ENCODE measurements around the gene CYP27C1.

DNA sequence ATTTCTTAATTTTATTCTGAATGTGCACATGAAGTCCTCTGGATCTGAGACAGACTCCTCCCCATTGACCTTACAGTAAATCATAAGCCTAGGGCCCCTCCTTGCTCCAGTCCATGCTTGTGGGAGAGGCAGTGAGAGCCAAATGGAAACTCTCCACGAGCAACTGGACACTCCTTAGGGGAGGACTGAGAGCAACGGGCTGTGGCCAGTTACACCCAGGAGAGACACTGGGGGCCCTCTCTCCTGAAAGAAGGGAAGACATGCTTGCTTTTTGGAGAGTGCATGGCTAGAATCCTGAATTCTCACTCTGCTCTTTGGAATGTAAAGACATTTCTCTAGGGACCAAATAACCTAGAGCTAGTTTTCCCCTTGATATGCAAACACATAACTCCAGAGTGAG is 64.2 kb downstream of the CYP27C1 start:
- TF ChIP-seq, protein P1, sequence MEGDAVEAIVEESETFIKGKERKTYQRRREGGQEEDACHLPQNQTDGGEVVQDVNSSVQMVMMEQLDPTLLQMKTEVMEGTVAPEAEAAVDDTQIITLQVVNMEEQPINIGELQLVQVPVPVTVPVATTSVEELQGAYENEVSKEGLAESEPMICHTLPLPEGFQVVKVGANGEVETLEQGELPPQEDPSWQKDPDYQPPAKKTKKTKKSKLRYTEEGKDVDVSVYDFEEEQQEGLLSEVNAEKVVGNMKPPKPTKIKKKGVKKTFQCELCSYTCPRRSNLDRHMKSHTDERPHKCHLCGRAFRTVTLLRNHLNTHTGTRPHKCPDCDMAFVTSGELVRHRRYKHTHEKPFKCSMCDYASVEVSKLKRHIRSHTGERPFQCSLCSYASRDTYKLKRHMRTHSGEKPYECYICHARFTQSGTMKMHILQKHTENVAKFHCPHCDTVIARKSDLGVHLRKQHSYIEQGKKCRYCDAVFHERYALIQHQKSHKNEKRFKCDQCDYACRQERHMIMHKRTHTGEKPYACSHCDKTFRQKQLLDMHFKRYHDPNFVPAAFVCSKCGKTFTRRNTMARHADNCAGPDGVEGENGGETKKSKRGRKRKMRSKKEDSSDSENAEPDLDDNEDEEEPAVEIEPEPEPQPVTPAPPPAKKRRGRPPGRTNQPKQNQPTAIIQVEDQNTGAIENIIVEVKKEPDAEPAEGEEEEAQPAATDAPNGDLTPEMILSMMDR (IDR thresholded peaks at IDR 0.05 in 2 of 3, conservative IDR thresholded peaks at IDR 0.05 in 1 of 3; ENCODE audit: control insufficient read depth in 2 of 3, extremely low read depth in 1 of 3, insufficient read depth in 1 of 3, low read depth in 3 of 3, low read length in 3 of 3) = no peak
- TF ChIP-seq ZNF24 (IDR thresholded peaks at IDR 0.05) (no peak), YBX1 (IDR thresholded peaks at IDR 0.05) (no peak), HDAC6 (IDR thresholded peaks at IDR 0.05; ENCODE audit: unreplicated experiment) (no peak), POLR2AphosphoS5 (IDR thresholded peaks at IDR 0.05; ENCODE audit: low read length) (no peak), GABPA (IDR thresholded peaks at IDR 0.05; ENCODE audit: low read depth) (no peak), ASH2L (IDR thresholded peaks at IDR 0.05; ENCODE audit: borderline replicate concordance, low read depth) (no peak), POLR2A (IDR thresholded peaks at IDR 0.05; ENCODE audit: low read depth, low read length) (no peak), NR2F1 (conservative IDR thresholded peaks at IDR 0.05) (no peak), MTA2 (IDR thresholded peaks at IDR 0.05; ENCODE audit: low read depth) (no peak), NFYA (IDR thresholded peaks at IDR 0.05; ENCODE audit: borderline replicate concordance, low read depth, low read length) (no peak)
- TF ChIP-seq, protein P2, sequence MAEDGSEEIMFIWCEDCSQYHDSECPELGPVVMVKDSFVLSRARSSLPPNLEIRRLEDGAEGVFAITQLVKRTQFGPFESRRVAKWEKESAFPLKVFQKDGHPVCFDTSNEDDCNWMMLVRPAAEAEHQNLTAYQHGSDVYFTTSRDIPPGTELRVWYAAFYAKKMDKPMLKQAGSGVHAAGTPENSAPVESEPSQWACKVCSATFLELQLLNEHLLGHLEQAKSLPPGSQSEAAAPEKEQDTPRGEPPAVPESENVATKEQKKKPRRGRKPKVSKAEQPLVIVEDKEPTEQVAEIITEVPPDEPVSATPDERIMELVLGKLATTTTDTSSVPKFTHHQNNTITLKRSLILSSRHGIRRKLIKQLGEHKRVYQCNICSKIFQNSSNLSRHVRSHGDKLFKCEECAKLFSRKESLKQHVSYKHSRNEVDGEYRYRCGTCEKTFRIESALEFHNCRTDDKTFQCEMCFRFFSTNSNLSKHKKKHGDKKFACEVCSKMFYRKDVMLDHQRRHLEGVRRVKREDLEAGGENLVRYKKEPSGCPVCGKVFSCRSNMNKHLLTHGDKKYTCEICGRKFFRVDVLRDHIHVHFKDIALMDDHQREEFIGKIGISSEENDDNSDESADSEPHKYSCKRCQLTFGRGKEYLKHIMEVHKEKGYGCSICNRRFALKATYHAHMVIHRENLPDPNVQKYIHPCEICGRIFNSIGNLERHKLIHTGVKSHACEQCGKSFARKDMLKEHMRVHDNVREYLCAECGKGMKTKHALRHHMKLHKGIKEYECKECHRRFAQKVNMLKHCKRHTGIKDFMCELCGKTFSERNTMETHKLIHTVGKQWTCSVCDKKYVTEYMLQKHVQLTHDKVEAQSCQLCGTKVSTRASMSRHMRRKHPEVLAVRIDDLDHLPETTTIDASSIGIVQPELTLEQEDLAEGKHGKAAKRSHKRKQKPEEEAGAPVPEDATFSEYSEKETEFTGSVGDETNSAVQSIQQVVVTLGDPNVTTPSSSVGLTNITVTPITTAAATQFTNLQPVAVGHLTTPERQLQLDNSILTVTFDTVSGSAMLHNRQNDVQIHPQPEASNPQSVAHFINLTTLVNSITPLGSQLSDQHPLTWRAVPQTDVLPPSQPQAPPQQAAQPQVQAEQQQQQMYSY (CRISPR knock-in tag; IDR thresholded peaks at IDR 0.05) = no peak
- TF ChIP-seq, protein P3, sequence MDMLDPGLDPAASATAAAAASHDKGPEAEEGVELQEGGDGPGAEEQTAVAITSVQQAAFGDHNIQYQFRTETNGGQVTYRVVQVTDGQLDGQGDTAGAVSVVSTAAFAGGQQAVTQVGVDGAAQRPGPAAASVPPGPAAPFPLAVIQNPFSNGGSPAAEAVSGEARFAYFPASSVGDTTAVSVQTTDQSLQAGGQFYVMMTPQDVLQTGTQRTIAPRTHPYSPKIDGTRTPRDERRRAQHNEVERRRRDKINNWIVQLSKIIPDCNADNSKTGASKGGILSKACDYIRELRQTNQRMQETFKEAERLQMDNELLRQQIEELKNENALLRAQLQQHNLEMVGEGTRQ (IDR thresholded peaks at IDR 0.05; ENCODE audit: borderline replicate concordance, low read depth, low read length) = no peak
- TF ChIP-seq, protein P4, sequence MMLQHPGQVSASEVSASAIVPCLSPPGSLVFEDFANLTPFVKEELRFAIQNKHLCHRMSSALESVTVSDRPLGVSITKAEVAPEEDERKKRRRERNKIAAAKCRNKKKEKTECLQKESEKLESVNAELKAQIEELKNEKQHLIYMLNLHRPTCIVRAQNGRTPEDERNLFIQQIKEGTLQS (IDR thresholded peaks at IDR 0.05; ENCODE audit: borderline replicate concordance, extremely low read depth, low read depth, low read length) = no peak
